ENCODE results near the gene RAB3GAP2. TPM values are rescaled to one million over a fixed set of nuclear protein-coding genes. Genes with fewer than 3 reads are reported as not detected.
"Not testable (repeated sequence)": the region's sequence is repeated elsewhere in the genome, so short reads cannot be mapped to it uniquely, and the experiment has no call there.

RAB3GAP2 gene
- total RNA-seq, 3 donors from 2014 or later, result 30.9 to 43.2 (median 42.3) TPM

- peaks cover 0 to 16% of the 10 kb centered on the region in 2 donors for H3K4me1 ChIP-seq
- H3K4me3 ChIP-seq, result no peak overlapping the region
- DNase-seq (ENCODE audit: low spot score in 2 of 2), result no peak
- H3K9me3 ChIP-seq, result no peaks in the 10 kb centered on the region
- intact Hi-C loops (cut with DNase I; ENCODE audit: low total_unique reads), result no loop called here
- no peaks in the 10 kb centered on the region for H3K36me3 ChIP-seq
- TF ChIP-seq POLR2AphosphoS5 (IDR thresholded peaks at IDR 0.05), result no peak
- TF ChIP-seq POLR2A (IDR thresholded peaks at IDR 0.05), result no peak
- H3K27ac ChIP-seq, result peak overlapping the region; percentile 64 to 88
- no peaks in the 10 kb centered on the region for H3K27me3 ChIP-seq
Measured at GRCh38 chr1:220275430-220275829, 3.2 kb upstream of the RAB3GAP2 start.

DNA sequence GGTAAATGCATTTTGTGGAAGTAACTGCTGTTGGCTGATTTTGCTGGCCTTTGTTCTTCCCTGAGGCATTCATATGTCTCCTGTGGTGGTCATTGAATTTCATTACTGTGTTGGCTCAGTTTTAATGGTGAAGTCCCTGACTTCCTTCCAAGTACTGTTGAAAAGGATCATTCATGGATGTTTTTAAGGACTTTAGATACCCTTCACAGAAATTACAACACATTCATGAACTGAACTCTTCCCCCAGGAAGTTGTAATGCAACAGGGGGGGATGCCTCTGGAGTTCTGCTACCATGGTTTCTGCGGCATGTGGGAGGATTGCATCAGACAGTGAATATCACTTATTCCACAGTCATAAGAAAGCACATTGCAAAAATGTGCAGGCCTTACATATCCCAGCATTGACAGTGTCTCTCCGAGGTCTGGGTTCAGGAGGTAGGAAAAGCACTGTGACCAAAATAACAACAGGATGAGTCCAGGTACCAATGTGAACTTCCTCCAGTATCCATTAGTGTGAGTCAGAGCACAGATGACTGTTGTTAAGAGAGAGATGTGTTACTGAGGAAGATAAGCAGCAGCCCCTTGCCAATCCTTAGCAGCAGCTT, 2.1 kb upstream of the RAB3GAP2 start:
- Histone ChIP-seq H3K4me3 (no peak overlapping the region), H3K27ac (peak overlapping the region; percentile 64 to 88), H3K36me3 (no peaks in the 10 kb centered on the region), H3K27me3 (no peaks in the 10 kb centered on the region), H3K4me1 (peaks cover 2 to 23% of the 10 kb centered on the region in 2 donors), H3K9me3 (no peaks in the 10 kb centered on the region)
- DNase-seq (ENCODE audit: low spot score in 2 of 2), result peak in 1 of 2 donors; percentile 72
- TF ChIP-seq POLR2A (IDR thresholded peaks at IDR 0.05) (no peak), CTCF (IDR thresholded peaks at IDR 0.05) (no peak), POLR2AphosphoS5 (IDR thresholded peaks at IDR 0.05) (peak in 1 of 3 donors; percentile 15)
- intact Hi-C loops (cut with DNase I; ENCODE audit: low total_unique reads), result no loop called here

- Histone ChIP-seq H3K9me3 (no peaks in the 10 kb centered on the region), H3K4me1 (peaks cover 2 to 23% of the 10 kb centered on the region in 2 donors), H3K27me3 (no peaks in the 10 kb centered on the region), H3K36me3 (no peaks in the 10 kb centered on the region), H3K27ac (peak overlapping the region; percentile 95 to 97), H3K4me3 (peak overlapping the region; percentile 87 to 97 (median 90))
- DNase-seq (ENCODE audit: low spot score in 2 of 2), result no peak
- TF ChIP-seq POLR2A (IDR thresholded peaks at IDR 0.05) (no peak), CTCF (IDR thresholded peaks at IDR 0.05) (no peak), POLR2AphosphoS5 (IDR thresholded peaks at IDR 0.05) (no peak)
- intact Hi-C loops (cut with DNase I; ENCODE audit: low total_unique reads), result no loop called here
Measured at GRCh38 chr1:220272841-220273090, 513 bp upstream of the RAB3GAP2 start.

DNA sequence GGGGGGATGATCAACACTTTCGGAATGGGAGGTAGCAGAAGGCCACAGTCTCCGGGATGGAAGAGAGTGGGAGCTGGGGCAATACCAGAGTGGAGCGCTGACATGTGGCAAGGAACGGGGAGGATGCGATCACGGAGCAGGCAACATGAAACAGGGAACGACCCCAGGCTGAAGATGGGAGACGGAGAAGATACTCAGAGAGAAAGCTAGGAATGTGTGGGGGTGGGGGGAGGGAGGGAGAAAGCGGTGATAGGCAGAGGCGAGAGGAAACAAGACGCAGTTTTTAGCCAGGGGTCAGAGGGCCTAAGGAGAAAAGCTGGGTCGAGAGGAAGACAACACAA, 577 bp downstream of the RAB3GAP2 start:
- no peaks in the 10 kb centered on the region for H3K27me3 ChIP-seq
- H3K36me3 ChIP-seq, result no peaks in the 10 kb centered on the region
- TF ChIP-seq POLR2A (IDR thresholded peaks at IDR 0.05) (no peak), POLR2AphosphoS5 (IDR thresholded peaks at IDR 0.05) (no peak), CTCF (IDR thresholded peaks at IDR 0.05) (no peak)
- H3K4me3 ChIP-seq, result peak overlapping the region; percentile 87 to 97 (median 90)
- H3K4me1 ChIP-seq, result peaks cover 2 to 23% of the 10 kb centered on the region in 2 donors
- H3K27ac ChIP-seq, result peak overlapping the region; percentile 95 to 97
- no peaks in the 10 kb centered on the region for H3K9me3 ChIP-seq
- no peak for DNase-seq (ENCODE audit: low spot score in 2 of 2)
- intact Hi-C loops (cut with DNase I; ENCODE audit: low total_unique reads), result no loop called here

GRCh38 chr1:220269036-220269435, 3.2 kb downstream of the RAB3GAP2 start:
- Histone ChIP-seq H3K9me3 (no peaks in the 10 kb centered on the region), H3K27me3 (no peaks in the 10 kb centered on the region), H3K4me1 (peaks cover 2 to 23% of the 10 kb centered on the region in 2 donors), H3K27ac (no peak overlapping the region), H3K36me3 (no peaks in the 10 kb centered on the region), H3K4me3 (no peak overlapping the region)
- TF ChIP-seq POLR2AphosphoS5 (IDR thresholded peaks at IDR 0.05), result no peak
- TF ChIP-seq POLR2A (IDR thresholded peaks at IDR 0.05), result no peak
- DNase-seq (ENCODE audit: low spot score in 2 of 2), result no peak
- intact Hi-C loops (cut with DNase I; ENCODE audit: low total_unique reads), result no loop called here

- DNase-seq (ENCODE audit: low spot score in 2 of 2), result no peak
- Histone ChIP-seq H3K9me3 (peaks cover 0 to 5% of the 10 kb centered on the region in 2 donors), H3K4me1 (peaks cover 2 to 17% of the 10 kb centered on the region in 2 donors), H3K4me3 (no peak overlapping the region), H3K27me3 (no peaks in the 10 kb centered on the region), H3K36me3 (no peaks in the 10 kb centered on the region), H3K27ac (no peak overlapping the region)
- TF ChIP-seq CTCF (IDR thresholded peaks at IDR 0.05), result no peak
- TF ChIP-seq POLR2AphosphoS5 (IDR thresholded peaks at IDR 0.05), result no peak
- intact Hi-C loops (cut with DNase I; ENCODE audit: low total_unique reads), result no loop called here
Measured at GRCh38 chr1:220267630-220268029, 4.6 kb downstream of the RAB3GAP2 start.

DNA sequence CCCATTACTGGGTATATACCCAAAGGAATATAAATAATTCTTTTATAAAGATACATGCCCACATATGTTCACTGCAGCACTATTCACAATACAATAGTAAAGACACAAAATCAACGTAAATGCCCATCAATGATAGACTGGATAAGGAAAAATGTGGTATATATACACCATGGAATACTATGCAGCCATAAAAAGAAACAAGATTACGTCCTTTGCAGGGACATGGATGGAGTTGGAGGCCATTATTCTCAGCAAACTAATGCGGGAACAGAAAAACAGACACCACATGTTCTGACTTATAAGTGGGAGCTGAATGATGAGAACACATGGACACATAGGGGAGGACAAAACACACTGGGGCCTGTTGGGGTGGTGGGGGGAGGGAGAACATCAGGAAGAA, 12.0 kb downstream of the RAB3GAP2 start:
- DNase-seq (ENCODE audit: low spot score in 2 of 2); intact Hi-C loops (cut with DNase I; ENCODE audit: low total_unique reads); H3K27me3 ChIP-seq; H3K36me3 ChIP-seq; H3K4me3 ChIP-seq; H3K27ac ChIP-seq; H3K4me1 ChIP-seq: not testable (repeated sequence)
- H3K9me3 ChIP-seq, result peaks cover 6 to 11% of the 10 kb centered on the region in 2 donors

GRCh38 chr1:220259756-220260155, 12.5 kb downstream of the RAB3GAP2 start:
- DNase-seq (ENCODE audit: low spot score in 2 of 2); H3K4me1 ChIP-seq; H3K27me3 ChIP-seq; H3K36me3 ChIP-seq; H3K4me3 ChIP-seq; H3K27ac ChIP-seq; intact Hi-C loops (cut with DNase I; ENCODE audit: low total_unique reads): not testable (repeated sequence)
- H3K9me3 ChIP-seq, result peaks cover 6 to 11% of the 10 kb centered on the region in 2 donors

DNA sequence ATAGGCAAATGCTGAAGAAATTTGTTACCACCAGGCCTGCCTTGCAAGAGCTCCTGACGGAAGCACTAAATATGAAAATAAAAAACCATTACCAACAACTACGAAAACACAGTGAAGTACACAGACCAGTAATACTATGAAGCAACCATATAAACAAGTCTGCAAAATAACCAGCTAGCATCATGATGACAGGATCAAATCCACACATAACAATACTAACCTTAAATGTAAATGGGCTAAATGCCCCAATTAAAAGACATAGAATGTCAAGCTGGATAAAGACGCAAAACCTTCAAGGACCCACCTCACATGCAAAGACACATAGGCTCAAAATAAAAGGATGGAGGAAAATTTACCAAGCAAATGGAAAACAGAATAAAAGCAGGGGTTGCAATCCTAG, 16.1 kb downstream of the RAB3GAP2 start:
- H3K27me3 ChIP-seq; H3K4me1 ChIP-seq; intact Hi-C loops (cut with DNase I; ENCODE audit: low total_unique reads); H3K36me3 ChIP-seq; H3K9me3 ChIP-seq; DNase-seq (ENCODE audit: low spot score in 2 of 2); H3K27ac ChIP-seq; H3K4me3 ChIP-seq: not testable (repeated sequence)
